Lung (tissue), 12 donors: ENCODE measurements around the gene SLC12A6. TPM values are rescaled to one million over a fixed set of nuclear protein-coding genes. Genes with fewer than 3 reads are reported as not detected.

ENCODE experiments used
- ATAC-seq: fragments of 200-7000 bp; cut with Tn5 transposase; one replicate; pipeline ENCODE4 v1.9.1; 2020; ENCODE audit warnings: moderate number of reproducible peaks; ENCODE audit not compliant: insufficient read depth, low FRiP score
- DNase-seq, 3 donors: peaks; one replicate each; pipeline ENCODE4 v3.0.0-alpha.2; 2013 to 2017
- H3K27ac ChIP-seq, 2 donors: one replicate each; pipeline ENCODE4 v1.5.1; 2013; ENCODE audit warnings: mild to moderate bottlenecking in 2 of 2, moderate library complexity in 2 of 2, control low read depth in 1 of 2, inconsistent platforms in 1 of 2, low read depth in 1 of 2, low read length in 1 of 2
- H3K27me3 ChIP-seq, 3 donors: one replicate each; pipeline ENCODE4 v1.5.1; 2013; ENCODE audit warnings: low read length in 2 of 3; ENCODE audit not compliant: control insufficient read depth in 3 of 3, insufficient read depth in 3 of 3
- H3K36me3 ChIP-seq, 4 donors: one replicate each; pipeline ENCODE4 v1.5.1; 2013; ENCODE audit warnings: low read length in 4 of 4, mild to moderate bottlenecking in 1 of 4, moderate library complexity in 1 of 4; ENCODE audit not compliant: control insufficient read depth in 4 of 4, insufficient read depth in 4 of 4
- H3K4me1 ChIP-seq, 5 donors: one replicate each; pipeline ENCODE4 v1.5.1; 2013; ENCODE audit warnings: low read length in 5 of 5, mild to moderate bottlenecking in 2 of 5, moderate library complexity in 1 of 5; ENCODE audit not compliant: control insufficient read depth in 5 of 5, insufficient read depth in 5 of 5
- H3K4me3 ChIP-seq: one replicate; pipeline ENCODE4 v1.5.1; 2013; ENCODE audit warnings: mild to moderate bottlenecking, control low read depth, moderate library complexity
- H3K9ac ChIP-seq, 2 donors: one replicate each; pipeline ENCODE4 v1.5.1; 2013; ENCODE audit warnings: low read length in 2 of 2, control low read depth in 1 of 2; ENCODE audit not compliant: insufficient read depth in 1 of 2
- H3K9me3 ChIP-seq, 4 donors: one replicate each; pipeline ENCODE4 v1.5.1; 2013; ENCODE audit warnings: low read length in 3 of 4, mild to moderate bottlenecking in 1 of 4, moderate library complexity in 1 of 4; ENCODE audit not compliant: control insufficient read depth in 4 of 4, insufficient read depth in 3 of 4
- CTCF ChIP-seq: IDR thresholded peaks from 2 replicates; pipeline ENCODE4 v1.5.1; 2012; ENCODE audit warnings: mild to moderate bottlenecking; ENCODE audit errors: control extremely low read depth, extremely low read depth
- WGBS, 2 donors: extraction: QIAGEN DNeasy Blood & Tissue Kit; methylation state at CpG; one replicate each; pipeline ENCODE4 v1.1.7; 2013; 5-methylcytosine and 5-hydroxymethylcytosine counted together
- polyA plus RNA-seq, 2 donors: library from polyadenylated mRNA; stranded (reverse); fragments of 200-250 nt; gene quantifications; one replicate each; pipeline ENCODE4 v1.2.1, GENCODE V29; 2013
- total RNA-seq, 2 donors: library from RNA; depleted of rRNA in 1 of 2; stranded (reverse); fragments of >200 nt in 1 of 2; gene quantifications; one replicate each; pipeline ENCODE4 v1.2.1, GENCODE V29; 2014 to 2021
- donor health status: control.
- donor health status: control.
- donor health status: Bipolar disorder and iron deficiency.
- donor health status: healthy.
- donor health status: DM: yes; HTN: yes; CAD: no.

Gene SLC12A6
- total and polyA plus RNA-seq, 4 donors, result 7.6 to 58.4 (median 27.7) TPM

GRCh38 chr15:34367101-34368081, 29.8 kb upstream of the SLC12A6 start, which contains the start of gene LPCAT4:
Gene LPCAT4 (minus strand): TSS chr15:34367196. CDS start chr15:34367100, 96 bp downstream.
- peak; percentile 71 for TF ChIP-seq CTCF
- no peaks in the 10 kb centered on the region for H3K27me3 ChIP-seq
- H3K27ac ChIP-seq, result peak within 1 kb of the TSS; percentile 88 to 96
- peak within 1 kb of the TSS; percentile 79 for H3K4me3 ChIP-seq
- H3K36me3 ChIP-seq, result peaks cover 0 to 1% (median 0%) of the 10 kb centered on the region in 4 donors
- ATAC-seq, result peak; percentile 96
- no peaks in the 10 kb centered on the region for H3K9me3 ChIP-seq
- H3K4me1 ChIP-seq, result peaks cover 0 to 15% (median 7%) of the 10 kb centered on the region in 5 donors
- peak; percentile 90 to 92 (median 91) for DNase-seq
- peak within 1 kb of the TSS; percentile 58 to 95 for H3K9ac ChIP-seq
- 0% methylated on average over 56 to 80 of the region's 80 CpGs for WGBS, 2 donors

DNA sequence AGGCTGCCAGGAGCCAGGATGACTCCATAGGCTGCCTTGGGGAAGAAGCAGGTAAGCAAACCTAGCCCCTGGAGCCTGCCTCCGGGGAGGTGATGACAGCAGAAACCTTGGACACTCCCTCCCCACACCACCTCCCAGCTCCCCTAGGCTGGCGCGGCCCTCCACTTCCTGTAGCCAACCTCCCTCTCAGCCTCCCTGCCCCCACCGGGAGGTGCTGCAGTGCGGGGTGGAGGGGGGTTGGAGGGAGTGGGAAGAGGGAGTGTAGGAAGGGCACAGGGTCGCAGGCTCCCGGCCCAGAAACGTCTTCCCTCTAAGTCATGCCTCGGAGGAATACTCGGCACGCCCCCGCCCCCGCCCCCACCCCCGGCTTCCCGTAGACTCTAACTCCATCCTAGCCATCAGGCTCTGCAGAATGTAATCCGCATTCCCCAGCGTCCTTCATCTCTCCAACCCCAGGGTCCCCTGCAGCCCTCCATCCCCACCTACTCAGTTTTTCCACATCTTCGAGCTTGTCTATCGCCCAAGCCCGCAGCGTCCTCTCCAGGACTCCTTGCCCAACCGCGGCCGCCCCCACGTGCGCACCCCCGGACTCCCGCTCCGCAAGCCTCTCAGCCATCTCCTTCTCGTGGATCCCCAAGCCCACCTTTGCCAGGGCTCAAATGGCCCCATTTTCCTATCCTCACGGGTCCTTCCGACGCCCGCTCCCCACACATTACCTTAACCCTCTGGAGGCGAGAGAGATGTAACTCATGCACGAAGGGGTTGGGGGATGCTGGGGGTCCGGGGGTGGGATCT, 28.9 kb upstream of the SLC12A6 start:
- H3K27ac ChIP-seq, result peak overlapping the region; percentile 32 to 66
- no peaks in the 10 kb centered on the region for H3K9me3 ChIP-seq
- TF ChIP-seq CTCF, result no peak
- peaks cover 0 to 15% (median 7%) of the 10 kb centered on the region in 5 donors for H3K4me1 ChIP-seq
- no peaks in the 10 kb centered on the region for H3K27me3 ChIP-seq
- peaks cover 0 to 2% (median 0%) of the 10 kb centered on the region in 4 donors for H3K36me3 ChIP-seq
- H3K4me3 ChIP-seq, result peak overlapping the region; percentile 79
- DNase-seq (peak; percentile 66 to 82 (median 73)), ATAC-seq (peak; percentile 30)
- WGBS, 2 donors, result 1% methylated on average over 37 of the region's 37 CpGs
- H3K9ac ChIP-seq, result no peak overlapping the region

- Histone ChIP-seq H3K27me3 (no peaks in the 10 kb centered on the region), H3K27ac (peak overlapping the region; percentile 32 to 66), H3K9me3 (no peaks in the 10 kb centered on the region), H3K4me3 (peak overlapping the region; percentile 79), H3K4me1 (peaks cover 0 to 15% (median 7%) of the 10 kb centered on the region in 5 donors), H3K9ac (no peak overlapping the region), H3K36me3 (peaks cover 0 to 4% (median 0%) of the 10 kb centered on the region in 4 donors)
- ATAC-seq (no peak), DNase-seq (peak in 1 of 3 donors; percentile 17)
- WGBS, 2 donors, result 41 to 51% methylated on average over 5 of the region's 5 CpGs
- no peak for TF ChIP-seq CTCF
Measured at GRCh38 chr15:34365836-34366235, 28.3 kb upstream of the SLC12A6 start.
